ENCODE results near the gene CREB3L1. TPM values are rescaled to one million over a fixed set of nuclear protein-coding genes. Genes with fewer than 3 reads are reported as not detected.

CREB3L1 gene
- total RNA-seq, 4 donors from 2014 or later = 0.27 to 0.69 (median 0.57) TPM

GRCh38 chr11:46350695-46351094 is 73.2 kb downstream of the CREB3L1 start:
- ATAC-seq (no peak), DNase-seq (no peak)
- in situ Hi-C loops (cut with MboI; ENCODE audit: low sequenced_read_pairs in 4 of 4) = no loop called here
- no peak overlapping the region for H3K4me3 ChIP-seq
- H3K9me3 ChIP-seq = no peaks in the 10 kb centered on the region
- no peak for TF ChIP-seq POLR2A (IDR thresholded peaks at IDR 0.05)
- TF ChIP-seq, protein P1, sequence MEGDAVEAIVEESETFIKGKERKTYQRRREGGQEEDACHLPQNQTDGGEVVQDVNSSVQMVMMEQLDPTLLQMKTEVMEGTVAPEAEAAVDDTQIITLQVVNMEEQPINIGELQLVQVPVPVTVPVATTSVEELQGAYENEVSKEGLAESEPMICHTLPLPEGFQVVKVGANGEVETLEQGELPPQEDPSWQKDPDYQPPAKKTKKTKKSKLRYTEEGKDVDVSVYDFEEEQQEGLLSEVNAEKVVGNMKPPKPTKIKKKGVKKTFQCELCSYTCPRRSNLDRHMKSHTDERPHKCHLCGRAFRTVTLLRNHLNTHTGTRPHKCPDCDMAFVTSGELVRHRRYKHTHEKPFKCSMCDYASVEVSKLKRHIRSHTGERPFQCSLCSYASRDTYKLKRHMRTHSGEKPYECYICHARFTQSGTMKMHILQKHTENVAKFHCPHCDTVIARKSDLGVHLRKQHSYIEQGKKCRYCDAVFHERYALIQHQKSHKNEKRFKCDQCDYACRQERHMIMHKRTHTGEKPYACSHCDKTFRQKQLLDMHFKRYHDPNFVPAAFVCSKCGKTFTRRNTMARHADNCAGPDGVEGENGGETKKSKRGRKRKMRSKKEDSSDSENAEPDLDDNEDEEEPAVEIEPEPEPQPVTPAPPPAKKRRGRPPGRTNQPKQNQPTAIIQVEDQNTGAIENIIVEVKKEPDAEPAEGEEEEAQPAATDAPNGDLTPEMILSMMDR (IDR thresholded peaks at IDR 0.05 in 4 of 5, conservative IDR thresholded peaks at IDR 0.05 in 1 of 5) = no peak
- H3K27ac ChIP-seq = peak overlapping the region in 3 of 4 donors; percentile 71 to 79 (median 77)
- no peaks in the 10 kb centered on the region for H3K27me3 ChIP-seq
- no peaks in the 10 kb centered on the region for H3K36me3 ChIP-seq
- H3K4me1 ChIP-seq = peaks cover 23 to 37% of the 10 kb centered on the region in 2 donors
- intact Hi-C loops (cut with DNase I; ENCODE audit: low total_unique reads) = no loop called here

- no peaks in the 10 kb centered on the region for H3K9me3 ChIP-seq
- H3K27ac ChIP-seq = peak overlapping the region in 3 of 4 donors; percentile 71 to 79 (median 77)
- intact Hi-C loops (cut with DNase I; ENCODE audit: low total_unique reads) = no loop called here
- DNase-seq (no peak), ATAC-seq (no peak)
- H3K4me3 ChIP-seq = no peak overlapping the region
- no peaks in the 10 kb centered on the region for H3K36me3 ChIP-seq
- no peak for TF ChIP-seq POLR2A (IDR thresholded peaks at IDR 0.05)
- TF ChIP-seq, protein P1 (IDR thresholded peaks at IDR 0.05 in 4 of 5, conservative IDR thresholded peaks at IDR 0.05 in 1 of 5) = no peak
- in situ Hi-C loops (cut with MboI; ENCODE audit: low sequenced_read_pairs in 4 of 4) = no loop called here
- peaks cover 23 to 37% of the 10 kb centered on the region in 2 donors for H3K4me1 ChIP-seq
- H3K27me3 ChIP-seq = no peaks in the 10 kb centered on the region
These were observed 73.7 kb downstream of the CREB3L1 start for GRCh38 chr11:46351148-46351547.

- ATAC-seq = no peak
- intact Hi-C loops (cut with DNase I; ENCODE audit: low total_unique reads) = loop anchor here (1.0 kb wide), 1 partner anchor 16 kb away; no protein-coding TSS in a partner anchor
These were observed 74.1 kb downstream of the CREB3L1 start for GRCh38 chr11:46351606-46352005.

DNA sequence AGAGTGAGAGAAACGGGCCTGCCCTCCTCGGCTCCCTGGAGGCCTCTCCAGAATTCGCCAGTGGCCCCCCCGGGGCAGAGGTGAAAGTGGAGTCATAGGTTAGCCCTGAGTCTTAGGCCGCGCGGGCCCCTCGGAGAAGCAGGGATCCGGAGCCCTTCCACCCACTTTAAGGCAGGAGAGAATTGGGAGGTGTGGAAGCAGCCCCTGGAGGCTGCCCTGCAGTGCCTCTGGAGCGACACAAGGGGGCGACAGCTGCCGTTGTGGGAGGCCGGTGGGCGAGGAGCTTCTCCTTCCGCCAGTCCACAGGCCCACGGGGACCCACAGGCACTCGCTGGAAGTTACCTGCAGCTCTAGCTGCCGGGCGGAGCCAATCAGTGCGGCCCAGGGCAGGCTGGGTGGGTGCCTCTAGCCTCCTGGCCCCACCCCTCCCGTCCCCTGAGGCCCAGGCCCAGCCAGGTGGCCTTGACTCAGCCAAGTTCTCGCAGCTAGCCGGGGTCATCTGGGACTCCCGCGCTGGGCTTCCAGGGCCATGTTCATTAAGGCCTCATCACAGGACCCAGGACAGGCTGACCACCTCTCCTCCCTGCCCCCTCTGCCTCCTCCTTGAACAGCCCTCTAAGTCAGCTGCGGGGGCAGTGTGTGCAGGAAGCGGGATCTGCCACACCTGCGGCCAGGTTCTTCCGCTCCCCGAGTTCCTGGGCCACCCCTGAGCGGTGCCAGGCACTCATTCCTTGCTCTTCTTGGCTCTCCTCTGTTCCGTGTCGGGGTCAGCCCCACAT is 74.8 kb downstream of the CREB3L1 start:
- Histone ChIP-seq H3K9me3 (no peaks in the 10 kb centered on the region), H3K27ac (peak overlapping the region; percentile 68 to 79 (median 74)), H3K4me3 (peak overlapping the region; percentile 32 to 46 (median 38)), H3K36me3 (no peaks in the 10 kb centered on the region), H3K27me3 (no peaks in the 10 kb centered on the region), H3K4me1 (peaks cover 23 to 31% of the 10 kb centered on the region in 2 donors)
- DNase-seq = peak; percentile 46 to 76
- in situ Hi-C loops (cut with MboI; ENCODE audit: low sequenced_read_pairs in 4 of 4) = no loop called here
- TF ChIP-seq, protein P1 (IDR thresholded peaks at IDR 0.05 in 4 of 5, conservative IDR thresholded peaks at IDR 0.05 in 1 of 5) = peak; percentile 95 to 99 (median 99)
- TF ChIP-seq POLR2A (IDR thresholded peaks at IDR 0.05) = no peak
- ATAC-seq = peak; percentile 59 to 75
- intact Hi-C loops (cut with DNase I; ENCODE audit: low total_unique reads) = loop anchor here (1.0 kb wide), 1 partner anchor 15 kb away; no protein-coding TSS in a partner anchor

More at GRCh38 chr11:46351606-46352005, 74.1 kb downstream of the CREB3L1 start:
- in situ Hi-C loops (cut with MboI; ENCODE audit: low sequenced_read_pairs in 4 of 4) = no loop called here
- TF ChIP-seq, protein P1 (IDR thresholded peaks at IDR 0.05 in 4 of 5, conservative IDR thresholded peaks at IDR 0.05 in 1 of 5) = no peak
- TF ChIP-seq POLR2A (IDR thresholded peaks at IDR 0.05) = no peak
- H3K4me3 ChIP-seq = no peak overlapping the region
- H3K27ac ChIP-seq = peak overlapping the region; percentile 68 to 79 (median 74)
- H3K27me3 ChIP-seq = no peaks in the 10 kb centered on the region
- H3K4me1 ChIP-seq = peaks cover 23 to 35% of the 10 kb centered on the region in 2 donors
- H3K36me3 ChIP-seq = no peaks in the 10 kb centered on the region
- no peaks in the 10 kb centered on the region for H3K9me3 ChIP-seq
- no peak for DNase-seq

Measured in gastrocnemius medialis (tissue), 4 donors.